GM18907 (cell line): Measurements from ENCODE around the gene ST14.
"Not testable (repeated sequence)": the region's sequence is repeated elsewhere in the genome, so short reads cannot be mapped to it uniquely, and the experiment has no call there.

ENCODE experiments used
- ATAC-seq: cut with Tn5 transposase; IDR thresholded peaks from one replicate; pipeline ENCODE4 v1.9.1; 2021; ENCODE audit warnings: mild to moderate bottlenecking, moderate library complexity; ENCODE audit not compliant: unreplicated experiment

Gene ST14

DNA sequence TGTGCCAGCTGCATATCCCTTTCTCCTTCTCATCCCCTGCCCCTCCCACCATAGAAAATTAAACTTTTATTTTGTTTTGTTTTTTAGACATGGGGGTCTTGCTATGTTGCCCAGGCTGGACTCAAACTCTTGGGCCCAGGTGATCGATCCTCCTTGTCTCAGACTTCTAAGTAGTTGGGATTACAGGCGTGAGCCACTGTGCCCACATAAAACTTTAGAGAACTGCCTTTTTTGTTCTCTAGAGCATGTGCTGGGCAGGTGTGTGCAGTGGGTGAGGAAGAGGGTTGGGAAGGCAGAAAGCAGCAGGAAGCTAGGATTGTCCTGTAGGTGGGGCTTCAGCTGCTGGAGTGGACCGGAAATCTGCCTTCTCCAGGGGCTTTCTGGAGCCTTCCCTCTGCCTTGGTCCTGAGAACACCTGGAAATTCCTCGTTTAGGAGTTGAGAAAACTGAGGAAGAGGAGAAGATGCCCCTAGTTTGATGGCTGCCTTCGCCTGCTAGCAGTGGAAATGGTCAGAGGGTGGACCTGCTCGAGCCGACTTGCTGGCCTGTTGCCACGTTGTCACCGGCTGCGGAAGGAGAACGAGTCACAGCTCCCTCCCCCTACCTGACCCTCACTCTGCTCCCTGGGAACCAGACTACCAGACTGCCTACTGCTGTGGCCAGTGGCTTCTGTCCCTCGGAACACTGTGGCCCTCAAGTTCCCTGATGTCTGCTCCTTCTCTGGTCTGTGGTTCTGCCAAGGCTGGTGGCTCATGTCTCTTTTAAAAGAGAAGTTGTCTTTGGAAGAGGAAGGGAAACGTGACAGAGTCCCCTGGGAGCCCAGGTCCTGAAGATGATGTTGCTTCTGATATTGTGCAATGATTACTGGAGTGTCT is 4.0 kb downstream of the ST14 start:
- no peak for ATAC-seq

DNA sequence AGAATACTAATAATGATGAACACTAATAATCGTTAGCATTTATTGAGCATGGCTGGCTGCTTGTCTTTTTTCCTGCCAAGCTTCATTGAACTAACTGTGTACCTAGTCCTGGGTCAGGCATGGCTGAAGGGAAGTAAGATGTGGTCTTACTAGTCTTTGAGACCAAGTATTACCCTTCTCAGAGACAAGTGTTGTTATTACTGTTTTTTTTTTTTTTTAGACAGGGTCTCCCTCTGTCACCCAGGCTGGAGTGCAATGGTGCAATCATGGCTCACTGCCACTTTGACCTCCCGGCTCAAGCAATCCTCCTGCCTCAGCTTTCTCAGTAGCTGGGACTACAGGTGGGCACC is 4.6 kb downstream of the ST14 start:
- no peak for ATAC-seq

DNA sequence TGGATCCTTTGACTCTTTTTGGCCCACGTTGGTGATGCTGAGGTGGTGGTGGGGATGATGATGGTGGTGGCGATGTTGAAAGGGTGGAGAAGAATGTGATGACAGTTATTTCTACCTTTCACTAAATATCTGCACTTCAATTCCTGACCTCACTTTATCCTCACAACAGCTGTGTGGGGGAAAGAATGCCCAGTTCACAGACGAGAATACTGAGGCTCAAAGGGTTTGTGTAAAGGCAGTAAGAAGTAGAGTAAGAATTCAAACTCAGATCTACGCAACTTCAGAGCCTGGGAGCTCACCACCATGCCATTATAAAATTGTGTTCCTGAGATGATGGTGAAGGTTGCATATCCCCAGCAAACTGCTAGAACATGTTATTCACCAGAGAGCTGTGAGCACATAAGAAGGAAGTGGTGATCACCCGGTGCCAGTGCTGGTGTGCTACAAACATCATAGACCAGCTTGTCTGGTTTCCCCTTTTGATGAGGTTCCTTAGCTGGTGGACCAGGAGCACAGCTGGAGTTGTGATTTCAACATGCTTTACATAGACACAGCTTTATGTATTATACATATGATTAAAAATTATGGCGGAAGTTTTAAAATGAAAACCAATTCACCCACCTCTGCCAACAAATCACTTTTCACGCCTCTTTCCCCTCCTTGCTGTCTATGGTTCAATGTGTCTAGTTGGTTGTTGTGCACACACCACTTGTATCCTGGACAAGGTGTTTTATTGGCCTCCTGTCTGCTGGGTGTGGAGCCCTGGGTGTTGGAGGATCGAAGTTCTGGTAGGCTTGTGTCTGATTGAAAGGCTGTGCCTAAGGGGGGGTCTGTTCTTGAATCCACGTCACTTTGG is 6.2 kb downstream of the ST14 start:
- ATAC-seq: no peak

DNA sequence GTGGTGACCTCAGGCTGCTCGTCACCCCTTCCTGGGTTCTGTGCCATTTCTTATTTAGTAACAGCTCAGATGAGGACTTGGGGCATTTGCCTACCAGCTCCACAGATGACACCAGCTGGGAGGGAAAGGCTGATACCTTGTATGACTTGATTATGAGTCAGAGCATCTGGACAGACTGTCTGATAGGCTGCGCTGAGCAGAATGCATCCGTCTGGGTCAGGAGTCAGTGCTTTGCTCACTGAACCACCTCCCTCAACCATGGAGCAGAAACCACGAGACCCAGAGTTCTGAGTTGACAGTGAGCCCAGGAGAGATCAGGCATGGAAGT is 6.8 kb downstream of the ST14 start:
- no peak for ATAC-seq

DNA sequence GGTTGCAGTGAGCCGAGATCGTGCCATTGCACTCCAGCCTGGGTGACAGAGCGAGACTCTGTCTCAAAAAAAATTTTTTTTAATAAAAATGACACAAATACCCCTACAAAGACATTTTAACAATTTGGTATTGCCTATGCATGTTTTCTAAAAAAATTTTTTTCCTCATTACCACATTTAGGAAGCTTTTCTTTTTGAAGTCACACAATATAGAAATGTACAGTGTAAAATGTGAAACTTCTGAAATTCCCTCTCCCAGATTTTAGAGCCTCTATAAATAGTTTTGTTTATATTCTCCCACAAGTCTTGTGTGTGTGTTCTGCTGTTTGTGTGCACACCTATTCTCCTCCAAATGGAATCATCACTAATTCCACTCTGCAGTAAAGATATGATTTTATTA is 7.6 kb downstream of the ST14 start:
- ATAC-seq: no peak

DNA sequence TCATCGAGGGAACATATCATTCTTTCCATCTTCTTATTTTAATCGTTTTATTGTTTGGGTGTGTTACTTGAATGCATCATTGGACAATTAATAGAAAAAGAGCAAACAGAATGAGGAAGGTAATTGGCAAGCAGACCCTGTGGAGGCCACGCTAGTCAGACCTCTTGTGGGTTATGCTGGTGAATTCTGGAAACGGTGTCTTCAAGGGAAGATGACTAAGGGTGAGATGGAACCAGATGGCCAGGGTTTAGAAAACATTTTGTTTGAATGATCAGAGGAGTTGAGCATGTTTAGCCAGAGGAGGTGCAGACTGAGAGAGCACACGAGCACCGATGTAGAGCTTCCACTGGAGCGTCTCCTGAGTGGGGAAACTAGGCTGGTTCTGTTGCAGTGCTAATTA is 8.5 kb downstream of the ST14 start:
- no peak for ATAC-seq

DNA sequence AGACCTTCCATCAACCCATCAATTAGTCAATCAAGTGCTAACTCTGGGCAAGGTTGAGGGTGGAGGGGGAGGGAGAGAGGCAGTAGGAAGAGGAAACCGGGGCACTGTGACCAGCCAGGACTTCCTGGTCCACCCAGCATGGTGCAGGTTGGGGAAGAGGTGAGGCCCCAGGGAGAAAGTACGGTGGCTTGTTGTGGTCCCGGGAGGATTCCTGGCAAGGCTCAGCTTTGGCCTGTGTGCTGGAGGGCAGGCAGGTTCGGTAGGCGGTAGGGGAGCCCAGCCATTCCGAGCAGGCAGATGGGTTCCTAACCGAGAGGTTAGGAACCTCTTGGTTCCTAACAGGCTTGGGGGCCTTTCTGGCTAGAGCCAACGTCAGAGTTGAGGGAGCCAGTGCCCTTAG is 10.8 kb downstream of the ST14 start:
- no peak for ATAC-seq

DNA sequence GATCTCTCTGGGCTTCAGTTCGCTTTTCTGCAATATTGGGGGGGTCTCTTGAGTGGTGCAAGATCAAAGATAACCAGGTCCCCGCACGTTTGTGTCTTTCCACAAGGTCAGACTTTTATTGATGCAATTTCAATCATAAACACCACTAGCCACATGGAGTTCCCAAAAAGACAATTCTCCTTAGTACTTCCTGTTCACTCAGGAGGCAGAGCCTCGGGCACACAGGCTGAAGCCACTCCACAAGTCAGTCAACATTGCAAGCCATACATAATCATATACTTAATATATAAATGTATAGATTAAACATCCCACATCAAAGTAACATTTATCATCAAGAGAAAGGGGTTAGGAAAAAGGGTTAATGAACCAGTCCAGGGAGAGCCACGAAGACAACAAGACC is 12.0 kb downstream of the ST14 start:
- ATAC-seq: no peak

DNA sequence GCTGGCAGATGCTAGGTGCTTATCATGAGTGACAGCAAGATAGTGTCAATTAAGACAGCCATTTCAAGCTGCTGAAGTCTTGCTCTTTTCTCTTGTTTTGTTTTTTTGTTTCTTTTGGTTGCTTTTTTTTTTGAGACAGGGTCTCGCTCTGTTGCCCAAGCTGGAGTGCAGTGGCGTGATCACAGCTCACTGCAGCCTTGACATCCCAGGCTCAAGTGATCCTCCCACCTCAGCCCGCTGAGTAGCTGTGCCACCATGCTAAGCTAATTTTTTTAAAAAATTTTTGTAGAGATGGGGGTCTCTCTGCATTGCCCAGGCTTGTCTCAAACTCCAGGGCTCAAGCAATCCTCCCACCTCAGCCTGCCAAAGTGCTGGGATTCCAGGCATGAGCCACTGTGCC is 12.4 kb downstream of the ST14 start:
- ATAC-seq: not testable (repeated sequence)

DNA sequence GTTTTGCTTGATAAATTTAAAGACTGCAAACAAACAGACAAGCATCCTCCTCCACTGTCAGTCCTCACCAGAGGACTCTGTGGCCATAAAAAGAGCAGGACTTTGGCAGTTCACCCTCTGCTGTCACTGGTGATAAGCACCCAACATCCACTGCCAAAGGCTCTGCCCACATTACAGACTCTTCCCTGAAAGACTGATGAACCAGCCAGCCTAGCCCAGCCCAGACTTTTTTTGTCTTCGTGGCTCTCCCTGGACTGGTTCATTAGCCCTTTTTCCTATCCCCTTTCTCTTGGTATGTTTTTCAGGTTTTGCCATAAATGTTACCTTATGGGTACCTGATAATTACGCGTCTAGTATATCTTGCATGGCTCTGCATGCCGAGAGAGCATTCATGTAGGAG is 15.1 kb downstream of the ST14 start:
- ATAC-seq: no peak

DNA sequence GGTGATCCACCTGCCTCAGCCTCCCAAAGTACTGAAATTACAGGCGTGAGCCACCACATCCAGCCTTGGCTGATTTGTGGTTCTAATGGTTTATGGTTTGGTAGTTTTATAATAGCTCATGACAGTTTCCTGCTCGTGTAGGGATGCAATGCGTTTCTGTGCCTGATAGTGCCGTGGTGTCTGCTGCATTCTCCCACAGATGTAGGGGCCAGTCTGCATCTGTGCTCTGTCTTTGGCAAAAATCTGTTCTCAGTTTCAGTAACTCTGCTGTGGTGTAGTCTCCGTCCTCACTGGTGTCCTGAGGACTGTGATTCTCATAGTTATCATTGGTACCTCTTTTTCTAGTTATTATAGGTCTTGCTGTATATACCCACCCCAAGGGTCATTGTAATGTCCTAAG is 16.3 kb downstream of the ST14 start:
- ATAC-seq: no peak

DNA sequence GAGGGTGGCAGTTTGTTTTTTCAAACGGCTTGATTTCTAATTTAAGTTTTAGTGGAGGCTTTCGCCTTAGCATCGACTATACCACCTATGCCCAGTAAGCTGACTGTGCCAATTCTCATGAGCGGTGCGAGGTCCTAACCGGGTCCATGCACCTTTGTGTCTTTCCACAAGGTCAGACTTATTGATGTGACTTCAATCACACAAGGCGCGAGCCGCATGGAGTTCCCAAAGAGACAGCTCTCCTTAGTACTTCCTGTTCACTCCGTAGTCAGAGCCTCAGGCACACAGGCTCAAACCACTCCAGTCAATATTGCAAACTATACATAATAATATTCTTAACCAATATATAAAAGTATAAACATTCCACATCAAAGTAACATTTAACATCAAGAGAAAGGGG is 18.2 kb downstream of the ST14 start:
- ATAC-seq: no peak

DNA sequence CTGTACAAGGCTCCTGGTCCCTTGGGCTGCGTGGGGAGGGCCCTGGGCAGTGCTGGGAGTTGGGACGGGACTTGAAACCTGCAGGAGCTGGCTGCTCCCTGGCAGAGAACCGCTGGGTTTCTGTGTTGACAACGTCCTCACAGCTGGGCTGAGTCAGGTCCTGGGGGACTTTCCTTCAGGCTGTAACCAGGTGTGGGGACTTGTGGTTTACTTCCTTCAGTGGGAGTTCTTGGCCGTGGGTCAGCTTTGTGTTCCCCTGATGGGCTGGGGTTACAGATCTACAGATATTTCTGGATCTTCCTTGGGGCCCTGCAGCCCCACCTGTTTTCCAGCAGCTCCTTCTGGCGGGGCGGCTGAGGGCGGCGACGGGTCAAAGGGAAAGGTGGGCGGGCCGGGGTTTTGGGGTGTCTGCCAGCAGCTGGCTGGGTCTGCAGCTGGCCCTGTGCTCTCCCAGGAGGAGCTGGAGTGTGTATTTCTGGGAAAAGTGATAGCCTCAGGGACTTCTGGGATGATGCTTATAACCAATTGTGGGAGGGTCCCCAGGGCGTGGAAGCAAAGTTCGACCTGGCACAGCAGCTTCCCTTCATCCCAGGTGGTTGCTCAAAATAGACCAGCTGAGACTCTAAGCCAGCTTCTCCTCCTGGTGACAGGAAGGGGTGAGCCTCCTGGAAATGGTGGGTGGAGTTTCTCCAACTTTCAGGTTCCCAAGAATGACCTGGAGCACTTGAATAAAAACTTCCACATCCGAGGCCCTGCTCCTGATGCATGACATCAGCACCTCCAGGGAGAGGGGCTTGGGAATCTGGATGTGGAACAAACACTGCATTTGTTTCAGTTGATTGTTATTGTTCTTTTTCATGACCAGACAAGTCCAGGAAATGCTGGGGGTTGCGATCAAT is 19.1 kb downstream of the ST14 start:
- no peak for ATAC-seq

DNA sequence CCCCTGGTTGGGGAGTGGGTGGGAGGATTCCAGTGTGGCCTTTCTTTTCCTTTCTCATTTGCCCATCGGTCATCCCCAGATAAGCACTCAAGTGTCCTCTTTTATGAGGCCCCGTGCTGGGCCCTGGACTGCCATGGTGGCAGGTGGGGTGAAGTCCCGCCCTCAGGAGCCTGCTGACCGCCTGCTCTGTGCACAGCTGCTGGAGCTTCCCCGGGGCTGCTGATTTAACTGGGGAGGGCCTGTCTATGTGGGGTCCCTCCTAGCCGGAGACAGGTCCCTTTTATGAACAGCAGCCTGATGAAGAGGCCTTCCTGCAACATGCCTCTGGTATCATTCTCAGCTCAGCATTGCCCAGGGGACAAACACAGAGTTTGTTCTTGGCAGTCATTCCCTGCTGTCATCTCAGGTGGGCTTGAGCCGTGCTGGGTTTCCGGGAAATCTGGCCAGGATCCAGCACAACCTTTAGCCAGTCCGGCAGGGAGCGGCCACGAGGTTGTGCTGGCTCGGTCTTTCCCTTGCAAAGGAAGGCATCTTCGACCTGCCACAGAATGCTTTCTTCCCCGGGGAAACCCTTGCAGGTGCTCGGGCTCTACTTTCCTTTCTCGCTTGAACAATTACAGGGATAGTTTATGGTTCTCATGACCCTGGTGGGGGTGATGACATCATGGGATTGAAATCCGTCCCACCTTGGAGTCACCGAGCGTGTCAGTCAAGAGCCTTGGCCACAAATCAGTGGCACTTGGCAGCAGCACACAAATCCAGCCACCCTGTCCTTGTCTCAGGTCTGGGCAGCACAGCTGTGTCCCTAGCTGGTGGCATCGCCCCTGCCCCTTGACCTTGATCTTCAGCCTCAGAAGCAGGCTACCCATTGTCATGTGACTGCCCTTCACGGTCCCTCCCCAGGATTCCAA is 20.1 kb downstream of the ST14 start:
- ATAC-seq: no peak

DNA sequence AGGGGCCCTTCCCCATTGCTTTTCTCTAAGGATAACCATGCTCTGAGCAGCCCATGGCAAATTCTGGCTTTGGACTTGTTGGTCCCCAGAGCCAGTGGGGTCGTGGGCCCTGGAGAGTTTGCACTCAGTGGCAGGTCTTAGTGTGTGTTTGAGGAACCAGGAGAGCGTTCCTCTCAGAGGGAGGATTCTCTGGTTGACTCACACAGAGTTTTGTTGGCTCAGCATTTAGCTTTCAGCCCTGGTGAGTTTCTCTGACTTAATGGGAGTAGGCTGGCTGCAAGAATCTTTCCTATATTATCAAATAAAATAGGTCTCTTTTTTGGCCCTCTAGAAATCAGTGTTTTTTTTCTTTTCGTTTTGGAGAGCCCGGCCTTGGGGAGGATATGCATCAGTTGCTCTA is 20.9 kb downstream of the ST14 start:
- ATAC-seq: peak; percentile 50

DNA sequence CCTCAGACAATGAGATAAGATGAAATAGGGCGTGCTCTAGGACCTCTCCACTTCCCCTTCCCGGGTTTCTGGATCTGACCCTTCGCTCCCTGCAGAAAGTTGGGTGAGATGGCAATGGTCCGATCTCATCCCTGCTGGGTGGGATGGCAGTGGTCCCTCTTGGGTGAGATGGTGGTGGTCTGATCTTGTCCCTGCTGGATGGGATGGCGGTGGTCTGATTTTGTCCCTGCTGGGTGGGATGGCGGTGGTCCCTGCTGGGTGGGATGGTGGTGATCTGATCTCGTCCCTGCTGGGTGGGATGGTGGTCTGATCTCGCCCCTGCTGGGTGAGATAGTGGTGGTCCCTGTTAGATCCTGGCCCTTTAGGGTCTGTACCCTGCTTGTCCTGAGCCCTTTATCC is 21.3 kb downstream of the ST14 start:
- ATAC-seq: no peak

DNA sequence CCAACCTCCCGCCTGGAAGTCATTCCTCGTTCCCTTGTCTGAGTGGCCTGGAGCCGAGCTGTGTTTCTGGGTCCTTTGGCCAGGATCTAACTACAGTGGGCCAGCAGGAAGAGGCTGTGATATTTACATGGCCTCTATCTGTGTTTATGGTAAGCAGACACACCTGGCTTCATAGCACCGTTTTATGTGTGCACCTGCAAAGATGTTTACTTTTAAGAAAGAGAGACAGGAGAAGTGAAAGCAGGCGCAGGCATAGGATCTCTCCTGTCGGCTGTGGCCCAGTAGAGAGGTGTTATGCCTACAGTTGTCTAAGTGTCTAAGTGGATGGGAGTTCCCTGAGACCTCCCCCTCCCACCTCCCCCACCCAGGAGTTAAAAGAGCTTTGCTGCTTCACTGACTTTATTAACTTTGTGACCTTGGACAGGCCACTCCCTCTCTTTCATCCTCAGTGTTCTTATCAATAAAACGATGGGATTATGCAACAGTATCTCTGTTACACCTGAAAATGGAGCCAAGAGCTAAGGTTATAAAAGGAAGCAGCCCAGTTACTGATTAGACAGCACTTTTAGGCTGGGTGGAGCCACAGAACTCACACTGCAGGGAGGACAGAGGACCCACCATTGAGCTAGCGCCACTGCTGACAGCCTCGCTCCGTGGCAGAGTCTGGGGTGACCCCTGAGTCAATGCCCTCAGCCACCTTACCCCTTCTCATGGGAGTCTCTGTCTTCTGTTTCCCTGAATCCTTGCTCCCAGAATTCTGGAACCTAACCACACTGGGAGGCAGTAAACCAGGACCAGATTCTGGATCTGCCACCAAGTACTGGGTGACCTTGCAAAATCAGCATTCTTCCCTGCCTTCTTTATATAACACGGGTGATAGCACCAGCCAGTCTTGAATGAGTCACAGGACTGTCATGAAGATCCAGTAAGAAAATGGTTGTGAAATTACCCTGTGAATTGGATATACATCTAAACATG is 22.0 kb downstream of the ST14 start:
- peak; percentile 60 for ATAC-seq

DNA sequence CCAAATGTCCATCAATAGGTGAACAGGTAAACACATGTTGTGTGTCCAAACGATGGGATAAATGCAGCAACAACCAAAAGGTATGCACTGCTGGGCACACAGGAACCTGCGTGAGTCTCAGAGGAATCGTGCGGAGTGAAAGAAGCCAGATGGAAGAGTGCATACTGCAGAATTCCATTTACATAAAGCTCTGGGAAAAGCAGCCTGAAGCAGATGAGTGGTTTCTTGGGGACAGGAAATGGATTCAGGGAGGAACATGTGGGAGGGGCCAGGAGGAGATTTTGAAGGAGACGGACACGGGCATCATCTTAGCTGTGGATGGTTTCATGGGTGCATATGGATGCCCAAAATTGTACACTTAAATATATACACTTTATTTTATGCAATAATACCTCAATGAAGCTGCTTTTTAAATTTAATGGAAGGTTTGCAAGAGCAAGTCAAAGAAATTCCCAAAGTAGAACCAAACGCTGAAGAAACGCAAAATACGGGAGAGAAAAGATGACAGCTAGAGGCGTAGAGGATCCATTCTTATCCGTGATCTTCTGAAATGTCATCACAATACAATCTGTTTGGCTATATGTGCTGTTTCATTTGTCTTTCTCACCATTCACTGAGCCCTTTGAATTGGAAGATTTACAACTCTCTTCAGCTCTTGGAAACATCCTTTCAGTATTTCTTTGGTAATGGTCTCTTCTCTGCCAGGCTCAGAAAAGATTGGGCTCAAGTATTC is 24.5 kb downstream of the ST14 start:
- ATAC-seq: no peak

DNA sequence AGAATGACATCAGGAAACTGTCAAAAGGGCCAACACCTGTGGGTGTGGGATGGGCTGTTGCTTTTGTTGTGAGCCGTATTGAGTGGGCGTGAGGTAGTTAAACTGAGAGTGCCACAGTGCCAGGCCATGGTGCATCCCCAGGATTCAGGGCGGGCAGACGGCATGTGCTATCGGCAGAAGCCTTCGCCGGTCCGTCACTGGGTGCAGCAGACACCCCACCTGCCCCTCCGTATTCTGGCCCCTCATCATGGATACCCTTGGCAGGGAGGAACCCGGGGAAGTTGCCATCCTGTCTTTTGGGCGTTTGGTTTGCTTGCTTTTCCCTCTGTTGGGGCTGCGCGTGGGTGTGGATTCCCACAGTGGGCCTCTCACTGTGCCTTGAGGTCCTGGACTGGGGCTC is 27.5 kb downstream of the ST14 start:
- no peak for ATAC-seq
